HG03064 (cell line): ENCODE measurements around the gene GTF3C6.
A peak's percentile ranks its signal among the peaks of the same experiment; 100 is the strongest.
"Not testable (repeated sequence)": the region's sequence is repeated elsewhere in the genome, so short reads cannot be mapped to it uniquely, and the experiment has no call there.

Source experiments
- ATAC-seq: cut with Tn5 transposase; IDR thresholded peaks from one replicate; pipeline ENCODE4 v1.9.1; 2021; ENCODE audit warnings: low read depth; ENCODE audit not compliant: unreplicated experiment

The GTF3C6 gene

DNA sequence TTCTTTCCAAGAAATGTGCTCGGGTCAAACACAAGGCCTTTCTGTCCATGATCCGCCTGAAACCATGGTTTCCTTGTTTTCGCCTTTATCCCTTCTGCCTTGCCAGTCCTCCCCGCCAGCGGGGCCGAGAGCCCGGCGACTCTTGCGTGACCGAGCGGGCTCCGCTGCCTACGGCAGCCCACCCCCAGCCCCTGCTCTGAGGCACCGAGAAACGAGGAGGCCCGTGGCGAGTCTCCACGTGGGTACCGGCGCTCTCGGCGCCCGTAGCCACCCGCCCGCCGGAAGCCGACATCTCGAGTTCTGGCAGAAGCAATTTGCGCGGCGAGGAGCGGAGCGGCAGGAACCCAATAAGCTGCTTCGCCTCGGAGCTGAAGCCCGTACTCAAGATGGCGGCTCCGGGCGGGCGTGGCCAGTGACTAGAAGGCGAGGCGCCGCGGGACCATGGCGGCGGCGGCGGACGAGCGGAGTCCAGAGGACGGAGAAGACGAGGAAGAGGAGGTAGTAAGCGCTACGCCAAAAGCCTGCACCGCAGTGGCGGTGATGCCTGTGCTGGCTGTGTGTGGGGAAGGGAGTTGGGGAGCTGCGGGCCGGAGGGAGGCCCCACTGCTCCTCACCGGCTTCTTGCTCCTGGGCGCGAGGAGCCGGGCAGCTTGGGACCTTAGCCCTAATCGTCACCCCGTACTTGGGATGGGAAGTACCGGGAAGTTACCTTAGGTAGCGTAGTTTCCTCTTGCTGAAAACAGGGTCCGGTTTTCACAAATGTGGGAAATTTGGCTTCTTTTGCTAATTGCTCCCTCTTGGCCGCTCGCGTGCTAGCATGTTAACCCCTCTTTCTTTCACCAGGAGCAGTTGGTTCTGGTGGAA lies at the start of gene GTF3C6:
Gene GTF3C6 (plus strand): TSS at position 378 of the 864 bp plus-strand sequence. CDS start 64 bp downstream, at position 442.
- ATAC-seq, result peak; percentile 97

- ATAC-seq, result no peak
Observed at GRCh38 chr6:110930781-110931180, 27.7 kb upstream of the GTF3C6 start.

DNA sequence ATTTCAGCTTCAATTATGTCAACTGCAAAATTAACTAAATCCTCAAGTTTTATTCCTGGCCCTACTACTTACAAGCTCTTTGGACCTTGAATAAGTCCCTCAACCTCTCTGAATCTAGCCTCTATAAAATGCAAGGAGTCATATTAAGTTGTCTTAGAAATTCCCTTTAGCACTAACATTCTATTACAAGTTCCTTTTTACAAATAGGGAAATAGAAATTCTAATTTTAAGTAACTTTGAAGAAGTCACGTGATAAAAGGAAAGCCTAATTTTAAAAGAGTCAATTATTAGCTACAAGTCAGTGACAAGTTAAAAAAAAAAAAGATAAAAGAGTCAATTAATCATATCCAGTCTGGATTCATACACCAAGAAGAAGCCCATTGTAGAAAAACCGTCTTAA lies 24.6 kb upstream of the GTF3C6 start:
- ATAC-seq, result no peak

- ATAC-seq, result no peak
Observed at GRCh38 chr6:110934381-110934898, 24.1 kb upstream of the GTF3C6 start.

- ATAC-seq, result no peak
Observed at GRCh38 chr6:110935171-110935570, 23.3 kb upstream of the GTF3C6 start.

GRCh38 chr6:110938171-110938570 lies 20.3 kb upstream of the GTF3C6 start:
- no peak for ATAC-seq

- no peak for ATAC-seq
Observed at GRCh38 chr6:110939429-110940200, 18.9 kb upstream of the GTF3C6 start.

DNA sequence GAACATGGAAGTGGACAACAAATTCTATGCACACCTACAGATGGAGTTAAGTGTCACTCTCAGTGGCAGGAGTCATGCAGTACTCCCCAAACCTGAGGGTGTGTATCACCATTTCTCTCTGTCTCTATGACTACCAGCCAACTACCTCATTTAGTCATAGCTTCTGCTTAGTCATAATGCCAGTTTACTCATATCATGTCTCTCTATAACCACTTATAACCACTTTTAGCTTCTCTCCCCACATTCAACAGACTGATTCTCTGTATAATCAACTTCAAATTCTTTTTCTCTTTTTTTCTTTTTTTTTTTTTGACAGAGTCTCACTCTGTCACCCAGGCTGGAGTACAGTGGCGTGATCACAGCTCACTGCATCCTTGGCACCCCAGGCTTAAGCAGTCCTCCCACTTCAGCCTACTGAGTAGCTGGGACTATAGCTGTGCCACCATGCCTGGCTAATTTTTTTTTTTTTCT lies 13.8 kb upstream of the GTF3C6 start:
- peak; percentile 99 for ATAC-seq

GRCh38 chr6:110946498-110946897 lies 12.0 kb upstream of the GTF3C6 start:
- ATAC-seq, result no peak

DNA sequence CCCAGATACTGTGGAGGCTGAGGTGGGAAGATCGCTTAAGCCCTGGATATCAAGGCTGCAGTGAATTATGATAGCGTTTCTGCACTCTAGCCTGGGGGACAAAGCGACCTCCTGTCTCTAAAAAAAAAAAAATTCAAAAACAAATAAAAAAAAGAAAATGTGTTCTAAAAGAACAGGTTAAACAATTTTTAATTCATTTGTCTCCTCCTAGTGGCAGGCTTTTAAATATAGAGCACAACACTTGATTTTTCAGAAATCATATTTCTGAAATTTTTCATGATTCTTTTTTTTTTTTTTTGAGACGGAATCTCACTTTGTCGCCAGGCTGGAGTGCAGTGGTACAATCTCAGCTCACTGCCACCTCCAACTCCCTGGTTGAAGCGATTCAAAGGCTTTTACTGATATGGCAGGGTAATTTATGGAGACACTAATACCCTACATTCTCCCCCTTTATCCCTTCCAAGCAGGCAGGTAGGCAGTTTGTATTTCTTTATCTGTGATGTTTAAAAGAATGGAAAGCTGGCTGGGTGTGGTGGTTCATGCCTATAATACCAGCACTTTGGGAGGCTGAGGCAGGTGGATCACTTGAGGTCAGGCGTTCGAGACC lies 8.7 kb upstream of the GTF3C6 start:
- ATAC-seq, result no peak

DNA sequence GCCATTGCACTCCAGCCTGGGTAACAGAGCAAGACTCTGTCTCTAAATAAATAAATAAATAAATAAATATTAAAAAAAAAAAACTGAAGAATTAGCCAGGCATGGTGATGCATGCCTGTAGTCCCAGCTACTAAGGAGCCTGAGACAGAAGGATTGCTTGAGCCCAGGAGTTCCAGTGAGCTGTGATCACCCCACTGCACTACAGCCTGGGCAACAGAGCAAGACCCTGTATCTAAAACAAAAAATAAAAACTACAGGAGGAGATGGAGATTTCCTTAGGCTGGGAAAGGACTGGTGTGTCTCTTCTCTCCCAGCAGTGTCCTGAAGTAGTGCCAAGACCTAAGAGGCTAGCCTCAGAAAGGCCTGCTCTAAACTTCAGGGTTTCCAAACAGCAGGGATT lies 8.1 kb upstream of the GTF3C6 start:
- ATAC-seq, result no peak

- no peak for ATAC-seq
Observed at GRCh38 chr6:110951008-110951407, 7.5 kb upstream of the GTF3C6 start.

GRCh38 chr6:110951986-110952794 lies 6.3 kb upstream of the GTF3C6 start:
- no peak for ATAC-seq

DNA sequence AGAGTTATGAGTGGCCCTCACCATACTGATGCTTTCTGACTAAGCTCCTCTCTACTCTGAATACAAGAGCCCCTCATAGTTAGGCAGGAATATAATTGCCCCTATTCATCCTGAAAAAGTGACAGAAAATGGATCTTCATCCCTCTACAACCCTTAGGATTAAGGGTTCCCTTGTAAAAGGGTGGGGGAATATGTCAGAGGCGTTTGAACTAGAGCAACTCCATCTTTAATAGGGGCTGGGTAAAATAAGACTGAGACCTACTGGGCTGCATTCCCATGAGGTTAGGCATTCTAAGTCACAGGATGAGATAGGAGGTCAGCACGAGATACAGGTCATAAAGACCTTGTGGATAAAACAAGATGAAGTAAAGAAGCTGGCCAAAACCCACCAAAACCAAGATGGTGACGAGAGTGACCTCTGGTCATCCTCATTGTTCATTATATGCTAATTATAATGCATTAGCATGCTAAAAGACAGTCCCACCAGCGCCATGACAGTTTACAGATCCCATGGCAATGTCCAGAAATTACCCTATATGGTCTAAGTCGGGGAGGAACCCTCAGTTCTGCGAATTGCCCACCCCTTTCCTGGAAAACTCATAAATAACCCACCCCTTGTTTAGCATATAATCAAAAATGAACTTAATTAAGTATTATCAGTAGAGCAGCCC lies 4.7 kb upstream of the GTF3C6 start:
- ATAC-seq, result no peak

GRCh38 chr6:110960014-110960390 lies 1.5 kb downstream of the GTF3C6 start:
- no peak for ATAC-seq

- ATAC-seq, result not testable (repeated sequence)
Observed at GRCh38 chr6:110962636-110963035, 4.1 kb downstream of the GTF3C6 start.

DNA sequence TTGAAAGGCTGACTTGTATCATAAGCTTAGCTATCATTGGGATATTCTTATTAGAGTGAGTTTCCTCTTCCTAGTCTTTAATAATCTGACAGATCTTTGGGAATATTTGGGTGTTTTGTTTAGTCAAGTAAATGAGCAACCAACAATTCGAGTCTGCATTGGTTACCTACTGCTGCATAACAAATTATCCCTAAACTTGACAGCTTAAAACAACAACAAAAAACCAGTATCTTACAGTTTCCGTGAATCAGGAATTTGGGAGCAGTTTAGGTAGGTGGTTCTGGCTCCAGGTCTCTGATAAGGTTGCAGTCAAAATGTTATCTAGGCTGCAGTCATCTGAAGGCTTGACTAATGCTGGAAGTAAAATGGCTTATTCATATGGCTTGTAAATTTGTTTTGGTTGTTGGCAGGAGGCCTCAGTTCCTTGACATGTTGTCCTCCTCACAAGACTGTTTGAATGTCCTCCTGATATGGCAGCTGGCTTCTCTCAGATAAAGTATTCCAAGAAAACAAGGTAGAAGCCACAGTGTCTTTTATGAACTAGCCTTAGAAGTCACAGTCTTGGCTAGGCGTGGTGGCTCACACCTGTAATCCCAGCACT lies 7.2 kb downstream of the GTF3C6 start:
- ATAC-seq, result no peak

DNA sequence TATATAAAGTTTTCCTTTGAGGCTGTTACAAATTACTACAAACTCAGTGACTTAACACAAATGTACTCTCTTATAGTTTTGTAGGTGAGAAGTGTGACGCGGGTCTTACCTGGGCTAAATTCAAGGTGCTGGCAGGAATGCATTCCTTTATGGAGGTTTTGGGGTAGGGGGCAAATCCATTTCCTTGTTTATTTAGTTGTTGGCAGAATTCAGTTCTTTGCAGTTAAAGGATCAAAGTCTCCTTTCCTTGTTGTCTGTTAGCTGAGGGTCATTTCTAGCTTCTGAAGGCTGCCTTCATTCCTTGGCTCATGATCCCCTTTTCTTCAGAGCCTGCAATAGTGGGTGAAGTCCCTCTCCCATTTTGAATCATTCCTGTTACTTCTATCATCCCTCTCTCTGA lies 10.2 kb downstream of the GTF3C6 start:
- not testable (repeated sequence) for ATAC-seq

DNA sequence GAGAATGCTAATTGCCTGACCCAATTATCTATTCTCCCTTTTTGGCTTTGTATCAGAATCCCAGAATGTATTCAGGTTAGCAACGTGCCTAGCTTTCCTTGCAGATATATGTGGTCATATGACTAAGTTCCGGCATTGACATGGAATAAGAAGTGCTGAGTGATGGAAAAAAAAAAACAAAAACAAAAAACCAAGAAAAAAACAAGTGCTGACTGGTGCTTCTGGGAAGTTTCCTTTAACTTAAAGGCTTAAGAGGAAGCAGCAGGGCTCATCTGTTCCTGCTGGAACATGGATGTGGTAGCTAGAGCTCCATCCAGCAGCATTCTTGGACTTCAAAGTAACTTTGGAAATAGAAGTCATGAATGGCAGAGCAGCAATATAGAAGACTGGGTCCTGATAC lies 13.0 kb downstream of the GTF3C6 start:
- ATAC-seq, result no peak
